ENCODE results near the gene THBD.

THBD gene

GRCh38 chr20:23086931-23087411, 37.5 kb upstream of the THBD start:
- H3K4me1 ChIP-seq (ENCODE audit: control insufficient read depth in 1 of 2, insufficient read depth in 1 of 2, low read depth in 1 of 2, low read length in 1 of 2), result peaks cover 50 to 57% of the 10 kb centered on the region in 2 experiments
- H3K9me3 ChIP-seq, result no peaks in the 10 kb centered on the region
- H3K27ac ChIP-seq, result peak overlapping the region; percentile 99
- peaks cover 10% of the 10 kb centered on the region for H3K36me3 ChIP-seq
- peak overlapping the region; percentile 85 to 90 for H3K4me3 ChIP-seq (ENCODE audit: low read depth in 1 of 2, low read length in 1 of 2)
- H3K27me3 ChIP-seq, result no peaks in the 10 kb centered on the region
- TF ChIP-seq CTCF (IDR thresholded peaks at IDR 0.05), result no peak

GRCh38 chr20:23086056-23086566, 36.6 kb upstream of the THBD start, which contains the start of gene CD93:
Gene CD93 (minus strand): TSS chr20:23086324. CDS start chr20:23086192, 132 bp downstream.
- Histone ChIP-seq H3K27ac (peak within 1 kb of the TSS; percentile 99), H3K9me3 (no peaks in the 10 kb centered on the region), H3K4me1 (ENCODE audit: control insufficient read depth in 1 of 2, insufficient read depth in 1 of 2, low read depth in 1 of 2, low read length in 1 of 2) (peaks cover 58 to 65% of the 10 kb centered on the region in 2 experiments), H3K4me3 (ENCODE audit: low read depth in 1 of 2, low read length in 1 of 2) (peak within 1 kb of the TSS; percentile 85 to 90), H3K27me3 (no peaks in the 10 kb centered on the region), H3K36me3 (peaks cover 19% of the 10 kb centered on the region)
- peak; percentile 19 for TF ChIP-seq CTCF (IDR thresholded peaks at IDR 0.05)

GRCh38 chr20:23085436-23086055, 36.1 kb upstream of the THBD start:
- Histone ChIP-seq H3K27me3 (no peaks in the 10 kb centered on the region), H3K4me3 (ENCODE audit: low read depth in 1 of 2, low read length in 1 of 2) (peak overlapping the region; percentile 85 to 90), H3K36me3 (peaks cover 24% of the 10 kb centered on the region), H3K27ac (peak overlapping the region; percentile 99), H3K9me3 (no peaks in the 10 kb centered on the region), H3K4me1 (ENCODE audit: control insufficient read depth in 1 of 2, insufficient read depth in 1 of 2, low read depth in 1 of 2, low read length in 1 of 2) (peaks cover 64 to 71% of the 10 kb centered on the region in 2 experiments)
- TF ChIP-seq CTCF (IDR thresholded peaks at IDR 0.05), result no peak

GRCh38 chr20:23084845-23085365, 35.4 kb upstream of the THBD start:
- Histone ChIP-seq H3K27ac (peak overlapping the region; percentile 99), H3K4me1 (ENCODE audit: control insufficient read depth in 1 of 2, insufficient read depth in 1 of 2, low read depth in 1 of 2, low read length in 1 of 2) (peaks cover 70 to 78% of the 10 kb centered on the region in 2 experiments), H3K4me3 (ENCODE audit: low read depth in 1 of 2, low read length in 1 of 2) (peak overlapping the region; percentile 85 to 90), H3K27me3 (no peaks in the 10 kb centered on the region), H3K36me3 (peaks cover 30% of the 10 kb centered on the region), H3K9me3 (no peaks in the 10 kb centered on the region)
- TF ChIP-seq CTCF (IDR thresholded peaks at IDR 0.05), result no peak

- Histone ChIP-seq H3K27ac (peak overlapping the region; percentile 99), H3K36me3 (peaks cover 34% of the 10 kb centered on the region), H3K4me3 (ENCODE audit: low read depth in 1 of 2, low read length in 1 of 2) (peak overlapping the region; percentile 85 to 90), H3K4me1 (ENCODE audit: control insufficient read depth in 1 of 2, insufficient read depth in 1 of 2, low read depth in 1 of 2, low read length in 1 of 2) (peaks cover 76 to 83% of the 10 kb centered on the region in 2 experiments), H3K27me3 (no peaks in the 10 kb centered on the region), H3K9me3 (no peaks in the 10 kb centered on the region)
- no peak for TF ChIP-seq CTCF (IDR thresholded peaks at IDR 0.05)
Observed at GRCh38 chr20:23084282-23084844, 34.9 kb upstream of the THBD start.

All from neutrophil (primary cell).